H4 (cell line): ENCODE data around the gene PRM1. TPM values are rescaled to one million over a fixed set of nuclear protein-coding genes. Genes with fewer than 3 reads are reported as not detected.

Experiments
- DNase-seq: peaks from one replicate; pipeline ENCODE4 v3.0.0-alpha.2; 2015; ENCODE audit warnings: low spot score
- total RNA-seq: library from RNA; depleted of rRNA; stranded (reverse); fragments of >200 nt; shearing (Covaris generic); gene quantifications from 2 replicates; pipeline ENCODE4 v1.2.3, GENCODE V29; 2014; rRNA removed

The PRM1 gene
- total RNA-seq = not detected in 2 replicates

GRCh38 chr16:11280616-11281522 is at the start of gene PRM1:
Gene PRM1, minus strand, starts transcription at chr16:11281330. Its CDS starts 92 bp downstream, at chr16:11281238.
- DNase-seq = no peak

GRCh38 chr16:11330526-11331237 is 49.6 kb upstream of the PRM1 start:
- DNase-seq = no peak

- DNase-seq = no peak
Observed at GRCh38 chr16:11329891-11330290, 48.8 kb upstream of the PRM1 start.

GRCh38 chr16:11329071-11329491 is 48.0 kb upstream of the PRM1 start:
- DNase-seq = no peak

- DNase-seq = peak; percentile 95
Observed at GRCh38 chr16:11328172-11329070, 47.3 kb upstream of the PRM1 start.

- DNase-seq = no peak
Observed at GRCh38 chr16:11327277-11328171, 46.4 kb upstream of the PRM1 start.

GRCh38 chr16:11326737-11327276 is 45.7 kb upstream of the PRM1 start:
- no peak for DNase-seq

GRCh38 chr16:11326084-11326736 is 45.1 kb upstream of the PRM1 start:
- no peak for DNase-seq

GRCh38 chr16:11325404-11326083 is 44.4 kb upstream of the PRM1 start:
- DNase-seq = no peak

GRCh38 chr16:11323551-11324336 is 42.6 kb upstream of the PRM1 start:
- DNase-seq = no peak

GRCh38 chr16:11322823-11323222 is 41.7 kb upstream of the PRM1 start:
- no peak for DNase-seq

- DNase-seq = no peak
Observed at GRCh38 chr16:11321662-11322061, 40.5 kb upstream of the PRM1 start.

GRCh38 chr16:11320170-11320569 is 39.0 kb upstream of the PRM1 start:
- DNase-seq = no peak

- no peak for DNase-seq
Observed at GRCh38 chr16:11319529-11320146, 38.5 kb upstream of the PRM1 start.

- DNase-seq = no peak
Observed at GRCh38 chr16:11318817-11319216, 37.7 kb upstream of the PRM1 start.

- DNase-seq = no peak
Observed at GRCh38 chr16:11316331-11317015, 35.3 kb upstream of the PRM1 start.

GRCh38 chr16:11315510-11315909 is 34.4 kb upstream of the PRM1 start:
- DNase-seq = peak; percentile 90
